Testis (tissue), 2 donors: Measurements from ENCODE around the gene OLA1.

Source experiments
- CTCF ChIP-seq, 3 experiments: fragments of 450-650 bp in 2 of 3; fragments of 200-600 bp in 1 of 3; sonication (generic) in 1 of 3; IDR thresholded peaks; one replicate each; pipeline ENCODE4 v1.5.1; 2016 to 2019; ENCODE audit warnings: antibody characterized with exemption in 3 of 3, mild to moderate bottlenecking in 2 of 3, moderate library complexity in 1 of 3
- POLR2A ChIP-seq: fragments of 450-650 bp; IDR thresholded peaks from one replicate; pipeline ENCODE4 v1.6.1; 2017; ENCODE audit warnings: antibody characterized with exemption, mild to moderate bottlenecking, moderate library complexity

GRCh38 chr2:174183076-174183475, 65.3 kb downstream of the OLA1 start:
- TF ChIP-seq CTCF (IDR thresholded peaks at IDR 0.05) (no peak), POLR2A (no peak)
